ENCODE results near the gene HNRNPLL. TPM values are rescaled to one million over a fixed set of nuclear protein-coding genes. Genes with fewer than 3 reads are reported as not detected.
A peak's percentile ranks its signal among the peaks of the same experiment; 100 is the strongest.

Gene HNRNPLL
- total RNA-seq, 5 donors from 2014 or later (not counting 1 experiment from before 2014, with no cell fraction given) = 28.1 to 69.0 (median 35.2) TPM

DNA sequence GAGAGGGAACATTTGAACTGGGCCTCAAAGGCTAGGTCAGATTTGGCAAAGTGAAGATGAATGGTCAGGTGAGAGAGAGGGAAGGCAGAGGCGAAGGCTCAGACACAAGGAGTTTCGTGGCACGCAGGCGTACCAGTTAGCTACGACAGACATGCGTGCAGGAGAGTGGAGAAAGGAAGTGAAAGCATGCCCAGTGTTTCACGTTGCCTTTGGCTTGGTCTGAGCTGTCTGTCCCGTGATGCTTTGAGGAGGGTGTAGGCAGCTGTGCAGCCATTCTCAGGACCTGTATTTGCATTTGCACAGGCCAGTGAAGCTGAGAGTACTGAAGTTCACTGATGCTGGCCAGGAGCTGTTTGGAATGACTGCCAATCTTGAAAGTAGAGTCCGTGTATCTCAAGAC is 69.5 kb downstream of the HNRNPLL start:
- Histone ChIP-seq H3K4me3 (ENCODE audit: control insufficient read depth in 1 of 2, extremely low read depth in 1 of 2, low read length in 1 of 2) (no peak overlapping the region), H3K36me3 (ENCODE audit: control insufficient read depth in 2 of 2, extremely low read depth in 1 of 2, insufficient read depth in 1 of 2, low read length in 1 of 2) (no peaks in the 10 kb centered on the region), H3K4me1 (ENCODE audit: control insufficient read depth in 1 of 2, extremely low read depth in 1 of 2, insufficient read depth in 2 of 2, low read length in 2 of 2) (peaks cover 0 to 12% of the 10 kb centered on the region in 2 experiments), H3K27me3 (replicated peaks in 1 of 2; ENCODE audit: control insufficient read depth in 2 of 2, extremely low read depth in 1 of 2, insufficient read depth in 2 of 2, low read length in 1 of 2) (peaks cover 0 to 40% of the 10 kb centered on the region in 2 experiments), H3K9me3 (no peaks in the 10 kb centered on the region), H3K27ac (ENCODE audit: low read length) (no peak overlapping the region)
- peak in 1 of 35 experiments; percentile 15 for DNase-seq
- no peak overlapping the region for H3K4me3 Mint-ChIP-seq
- peaks cover under 1 to 16% (median 10%) of the 10 kb centered on the region in 3 donors for H3K4me1 Mint-ChIP-seq
- no peak overlapping the region for H3K27ac Mint-ChIP-seq
- CTCF ChIA-PET = interaction anchor here in 1 of 2 donors (1.3 kb wide), 1 partner anchor 208 kb away, joined by 6 read pairs; no protein-coding TSS in a partner anchor
- POLR2A ChIA-PET = no interaction called here
- no peaks in the 10 kb centered on the region for H3K36me3 Mint-ChIP-seq
- H3K27me3 Mint-ChIP-seq = peaks cover 14 to 21% of the 10 kb centered on the region in 2 donors
- no peak for ATAC-seq (replicated peaks in 1 of 4)
- H3K9me3 Mint-ChIP-seq = no peaks in the 10 kb centered on the region
- WGBS (ENCODE audit: insufficient coverage) = 68% methylated on average over 9 of the region's 9 CpGs

- no peak for ATAC-seq (replicated peaks in 1 of 4)
- H3K9me3 ChIP-seq = no peaks in the 10 kb centered on the region
- H3K4me3 ChIP-seq (ENCODE audit: control insufficient read depth in 1 of 2, extremely low read depth in 1 of 2, low read length in 1 of 2) = no peak overlapping the region
- ChIA-PET CTCF (interaction anchor here (0.5 to 1.2 kb wide), 4 partner anchors 13 to 456 kb away, joined by 3 to 6 read pairs (median 4); no protein-coding TSS in a partner anchor), POLR2A (interaction anchor here in 1 of 2 donors (0.7 kb wide), 1 partner anchor 21 kb away, joined by 5 read pairs; no protein-coding TSS in a partner anchor)
- Mint-ChIP-seq H3K4me1 (peaks cover 3 to 16% (median 13%) of the 10 kb centered on the region in 3 donors), H3K9me3 (no peaks in the 10 kb centered on the region), H3K27ac (peak overlapping the region in 1 of 2 donors; percentile 73), H3K36me3 (no peaks in the 10 kb centered on the region), H3K4me3 (no peak overlapping the region), H3K27me3 (peaks cover 15 to 20% of the 10 kb centered on the region in 2 donors)
- peaks cover 0 to 14% of the 10 kb centered on the region in 2 experiments for H3K4me1 ChIP-seq (ENCODE audit: control insufficient read depth in 1 of 2, extremely low read depth in 1 of 2, insufficient read depth in 2 of 2, low read length in 2 of 2)
- no peak overlapping the region for H3K27ac ChIP-seq (ENCODE audit: low read length)
- H3K27me3 ChIP-seq (replicated peaks in 1 of 2; ENCODE audit: control insufficient read depth in 2 of 2, extremely low read depth in 1 of 2, insufficient read depth in 2 of 2, low read length in 1 of 2) = peaks cover 0 to 41% of the 10 kb centered on the region in 2 experiments
- no peaks in the 10 kb centered on the region for H3K36me3 ChIP-seq (ENCODE audit: control insufficient read depth in 2 of 2, extremely low read depth in 1 of 2, insufficient read depth in 1 of 2, low read length in 1 of 2)
- no CpG with 5 or more reads among the region's 2 CpGs for WGBS (ENCODE audit: insufficient coverage)
- no peak for DNase-seq
Observed at GRCh38 chr2:38532366-38532765, 70.4 kb downstream of the HNRNPLL start.

DNA sequence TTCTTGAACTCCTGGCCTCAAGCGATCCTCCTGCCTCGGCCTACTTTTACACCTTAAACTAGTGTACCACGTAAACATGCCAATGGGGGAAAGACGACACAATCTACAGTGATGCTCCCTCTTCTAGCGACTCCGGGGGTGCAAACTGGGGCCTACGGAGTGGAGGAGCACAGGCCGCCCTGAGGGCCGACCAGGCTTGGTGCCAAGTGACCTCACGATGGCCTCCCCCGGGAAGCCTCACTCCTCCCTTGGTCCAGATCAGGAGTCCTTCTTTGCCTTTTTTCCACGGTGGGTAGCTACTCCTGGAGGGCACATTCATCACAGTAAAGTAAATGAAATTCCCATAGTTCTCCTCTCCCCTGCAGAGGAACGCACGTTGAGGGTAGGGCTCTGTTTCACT is 73.5 kb downstream of the HNRNPLL start:
- 94% methylated on average over 13 of the region's 14 CpGs for WGBS (ENCODE audit: insufficient coverage)

GRCh38 chr2:38528534-38528933 is 74.2 kb downstream of the HNRNPLL start:
- H3K27me3 ChIP-seq (replicated peaks in 1 of 2; ENCODE audit: control insufficient read depth in 2 of 2, extremely low read depth in 1 of 2, insufficient read depth in 2 of 2, low read length in 1 of 2) = peaks cover 0 to 30% of the 10 kb centered on the region in 2 experiments
- Mint-ChIP-seq H3K27ac (no peak overlapping the region), H3K9me3 (no peaks in the 10 kb centered on the region), H3K27me3 (peaks cover 22 to 31% of the 10 kb centered on the region in 2 donors), H3K4me3 (peak overlapping the region in 1 of 3 donors; percentile 26), H3K4me1 (peaks cover 3 to 11% (median 8%) of the 10 kb centered on the region in 3 donors), H3K36me3 (no peaks in the 10 kb centered on the region)
- no peaks in the 10 kb centered on the region for H3K9me3 ChIP-seq
- H3K27ac ChIP-seq (ENCODE audit: low read length) = no peak overlapping the region
- no peak overlapping the region for H3K4me3 ChIP-seq (ENCODE audit: control insufficient read depth in 1 of 2, extremely low read depth in 1 of 2, low read length in 1 of 2)
- peaks cover 0 to 2% of the 10 kb centered on the region in 2 experiments for H3K4me1 ChIP-seq (ENCODE audit: control insufficient read depth in 1 of 2, extremely low read depth in 1 of 2, insufficient read depth in 2 of 2, low read length in 2 of 2)
- WGBS (ENCODE audit: insufficient coverage) = 83% methylated on average over 1 of the region's 5 CpGs
- DNase-seq (no peak), ATAC-seq (replicated peaks in 1 of 4) (no peak)
- H3K36me3 ChIP-seq (ENCODE audit: control insufficient read depth in 2 of 2, extremely low read depth in 1 of 2, insufficient read depth in 1 of 2, low read length in 1 of 2) = no peaks in the 10 kb centered on the region
- POLR2A ChIA-PET = no interaction called here
- CTCF ChIA-PET = interaction anchor here in 1 of 2 donors (0.6 kb wide), 1 partner anchor 37 kb away, joined by 11 read pairs; no protein-coding TSS in a partner anchor

More for the DNA sequence above, 73.5 kb downstream of the HNRNPLL start:
- Histone ChIP-seq H3K27me3 (replicated peaks in 1 of 2; ENCODE audit: control insufficient read depth in 2 of 2, extremely low read depth in 1 of 2, insufficient read depth in 2 of 2, low read length in 1 of 2) (peaks cover 0 to 30% of the 10 kb centered on the region in 2 experiments), H3K36me3 (ENCODE audit: control insufficient read depth in 2 of 2, extremely low read depth in 1 of 2, insufficient read depth in 1 of 2, low read length in 1 of 2) (no peaks in the 10 kb centered on the region), H3K9me3 (no peaks in the 10 kb centered on the region), H3K27ac (ENCODE audit: low read length) (no peak overlapping the region), H3K4me3 (ENCODE audit: control insufficient read depth in 1 of 2, extremely low read depth in 1 of 2, low read length in 1 of 2) (no peak overlapping the region), H3K4me1 (ENCODE audit: control insufficient read depth in 1 of 2, extremely low read depth in 1 of 2, insufficient read depth in 2 of 2, low read length in 2 of 2) (peaks cover 0 to 2% of the 10 kb centered on the region in 2 experiments)
- H3K4me3 Mint-ChIP-seq = no peak overlapping the region
- H3K27me3 Mint-ChIP-seq = peaks cover 22 to 26% of the 10 kb centered on the region in 2 donors
- no peak overlapping the region for H3K27ac Mint-ChIP-seq
- ChIA-PET CTCF (interaction anchor here (0.6 kb wide), 2 partner anchors 18 to 37 kb away, joined by 6 to 11 read pairs; no protein-coding TSS in a partner anchor), POLR2A (no interaction called here)
- DNase-seq (no peak), ATAC-seq (replicated peaks in 1 of 4) (no peak)
- H3K36me3 Mint-ChIP-seq = no peaks in the 10 kb centered on the region
- H3K9me3 Mint-ChIP-seq = no peaks in the 10 kb centered on the region
- H3K4me1 Mint-ChIP-seq = peaks cover 3 to 11% (median 8%) of the 10 kb centered on the region in 3 donors

GRCh38 chr2:38528008-38528442 is 74.7 kb downstream of the HNRNPLL start:
- ChIA-PET CTCF (no interaction called here), POLR2A (interaction anchor here (0.6 to 0.7 kb wide), 2 partner anchors 45 to 1825 kb away, joined by 3 to 5 read pairs; no protein-coding TSS in a partner anchor)
- Mint-ChIP-seq H3K27ac (no peak overlapping the region), H3K4me1 (peaks cover 3 to 11% (median 7%) of the 10 kb centered on the region in 3 donors), H3K36me3 (no peaks in the 10 kb centered on the region), H3K4me3 (peak overlapping the region; percentile 26 to 35 (median 29)), H3K9me3 (no peaks in the 10 kb centered on the region), H3K27me3 (peaks cover 22 to 33% of the 10 kb centered on the region in 2 donors)
- peaks cover 0 to 2% of the 10 kb centered on the region in 2 experiments for H3K4me1 ChIP-seq (ENCODE audit: control insufficient read depth in 1 of 2, extremely low read depth in 1 of 2, insufficient read depth in 2 of 2, low read length in 2 of 2)
- H3K27me3 ChIP-seq (replicated peaks in 1 of 2; ENCODE audit: control insufficient read depth in 2 of 2, extremely low read depth in 1 of 2, insufficient read depth in 2 of 2, low read length in 1 of 2) = peaks cover 0 to 28% of the 10 kb centered on the region in 2 experiments
- peak in 3 of 35 experiments; percentile 3 to 22 (median 22) for DNase-seq
- no peak overlapping the region for H3K4me3 ChIP-seq (ENCODE audit: control insufficient read depth in 1 of 2, extremely low read depth in 1 of 2, low read length in 1 of 2)
- peak in 1 of 4 experiments; percentile 35 for ATAC-seq (replicated peaks in 1 of 4)
- no peaks in the 10 kb centered on the region for H3K36me3 ChIP-seq (ENCODE audit: control insufficient read depth in 2 of 2, extremely low read depth in 1 of 2, insufficient read depth in 1 of 2, low read length in 1 of 2)
- 4% methylated on average over 15 of the region's 27 CpGs for WGBS (ENCODE audit: insufficient coverage)
- no peaks in the 10 kb centered on the region for H3K9me3 ChIP-seq
- H3K27ac ChIP-seq (ENCODE audit: low read length) = no peak overlapping the region

DNA sequence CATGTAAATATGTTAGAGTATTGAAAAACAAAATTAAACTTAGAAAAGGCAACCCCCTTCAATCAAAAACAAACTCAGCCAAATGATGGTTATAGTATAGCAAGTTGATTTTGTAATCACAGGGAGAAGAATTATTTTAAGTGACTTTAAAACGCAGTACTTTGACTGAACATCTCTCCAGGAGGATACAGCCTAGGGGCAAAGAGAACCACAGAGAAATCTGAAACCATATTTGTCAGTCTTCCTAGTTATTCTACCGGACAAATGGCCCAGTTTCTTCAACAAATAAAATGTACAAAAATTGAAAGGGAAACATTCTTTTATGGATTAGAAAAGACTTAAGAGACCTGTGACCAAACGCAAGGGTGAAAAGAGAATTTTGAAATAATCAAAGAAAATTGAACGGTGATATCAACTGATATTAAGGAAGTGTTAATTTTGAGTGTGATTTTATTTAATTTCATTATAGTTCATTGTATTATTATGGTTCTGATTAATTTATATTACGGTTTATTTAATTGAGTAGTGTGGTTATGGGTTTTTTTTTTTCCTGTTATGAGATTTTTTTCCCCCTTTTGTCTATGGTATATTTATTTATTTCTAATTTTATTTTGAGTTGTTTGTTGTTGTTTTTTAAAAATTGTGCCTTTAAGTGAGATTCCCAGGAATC is 75.3 kb downstream of the HNRNPLL start:
- POLR2A ChIA-PET = interaction anchor here (0.6 to 0.7 kb wide), 3 partner anchors 46 to 1824 kb away, joined by 3 to 5 read pairs (median 3); no protein-coding TSS in a partner anchor
- no peak for DNase-seq
- Histone ChIP-seq H3K4me3 (ENCODE audit: control insufficient read depth in 1 of 2, extremely low read depth in 1 of 2, low read length in 1 of 2) (no peak overlapping the region), H3K36me3 (ENCODE audit: control insufficient read depth in 2 of 2, extremely low read depth in 1 of 2, insufficient read depth in 1 of 2, low read length in 1 of 2) (no peaks in the 10 kb centered on the region), H3K27me3 (replicated peaks in 1 of 2; ENCODE audit: control insufficient read depth in 2 of 2, extremely low read depth in 1 of 2, insufficient read depth in 2 of 2, low read length in 1 of 2) (peaks cover 0 to 28% of the 10 kb centered on the region in 2 experiments), H3K9me3 (no peaks in the 10 kb centered on the region), H3K27ac (ENCODE audit: low read length) (no peak overlapping the region), H3K4me1 (ENCODE audit: control insufficient read depth in 1 of 2, extremely low read depth in 1 of 2, insufficient read depth in 2 of 2, low read length in 2 of 2) (peaks cover 0 to 2% of the 10 kb centered on the region in 2 experiments)
- no peak for ATAC-seq (replicated peaks in 1 of 4)
- CTCF ChIA-PET = no interaction called here
- H3K27ac Mint-ChIP-seq = no peak overlapping the region
- peak overlapping the region in 2 of 3 donors; percentile 17 to 26 for H3K4me3 Mint-ChIP-seq
- no CpG with 5 or more reads among the region's 5 CpGs for WGBS (ENCODE audit: insufficient coverage)
- no peaks in the 10 kb centered on the region for H3K36me3 Mint-ChIP-seq
- H3K27me3 Mint-ChIP-seq = peaks cover 22 to 33% of the 10 kb centered on the region in 2 donors
- no peaks in the 10 kb centered on the region for H3K9me3 Mint-ChIP-seq
- peaks cover 3 to 11% (median 6%) of the 10 kb centered on the region in 3 donors for H3K4me1 Mint-ChIP-seq
